PC-3 (cell line): Measurements from ENCODE around the gene NEK1. TPM values are rescaled to one million over a fixed set of nuclear protein-coding genes. Genes with fewer than 3 reads are reported as not detected.

Experiments
- ATAC-seq: fragments of 200-7000 bp; cut with Tn5 transposase; 2 replicates; pipeline ENCODE4 v1.9.1; 2020; ENCODE audit warnings: mild to moderate bottlenecking, moderate library complexity
- BruUV-seq: library from RNA; stranded (reverse); fragments of 400-500 nt; replicated peaks from 2 replicates; lab custom pipeline; 2021; lab: Mats Ljungman, UMichigan
- CTCF ChIA-PET: fragments of 300-600 bp; sonication (Branson Sonifier 250); formaldehyde crosslinking; loops from one replicate; lab custom pipeline; 2022; ENCODE audit warnings: antibody characterized with exemption; lab: Charles Lee
- POLR2A ChIA-PET: fragments of 300-600 bp; sonication (Branson Sonifier 250); formaldehyde crosslinking; loops from one replicate; lab custom pipeline; 2022; ENCODE audit warnings: antibody characterized with exemption; ENCODE audit not compliant: unreplicated experiment; lab: Charles Lee
- DNase-seq: peaks from one replicate; pipeline ENCODE4 v3.0.0-alpha.2; 2015
- H2AFZ ChIP-seq: fragments of 300-600 bp; sonication (generic); 2 replicates; pipeline ENCODE4 v1.6.0; 2016; ENCODE audit warnings: antibody characterized with exemption, low read length
- H3F3A ChIP-seq: fragments of 300-600 bp; sonication (generic); one replicate; pipeline ENCODE4 v1.6.0; 2017; ENCODE audit warnings: antibody characterized with exemption, low read length, control low read depth, mild to moderate bottlenecking; ENCODE audit not compliant: unreplicated experiment
- H3K27ac ChIP-seq: fragments of 300-600 bp; sonication (generic); 2 replicates; pipeline ENCODE4 v1.5.1; 2016; ENCODE audit warnings: mild to moderate bottlenecking, low read length
- H3K27me3 ChIP-seq: fragments of 300-600 bp; sonication (generic); 2 replicates; pipeline ENCODE4 v1.6.1; 2016; ENCODE audit warnings: low read length, mixed read lengths
- H3K36me3 ChIP-seq: fragments of 300-600 bp; sonication (generic); 2 replicates; pipeline ENCODE4 v1.6.1; 2016; ENCODE audit warnings: low read depth, mixed run types, low read length, mixed read lengths
- H3K4me1 ChIP-seq: fragments of 300-600 bp; sonication (generic); 2 replicates; pipeline ENCODE4 v1.5.1; 2016; ENCODE audit warnings: low read length; ENCODE audit not compliant: insufficient read depth
- H3K4me2 ChIP-seq: fragments of 300-600 bp; sonication (generic); 2 replicates; pipeline ENCODE4 v1.6.0; 2016; ENCODE audit warnings: low read length
- H3K4me3 ChIP-seq: fragments of 300-600 bp; sonication (generic); 2 replicates; pipeline ENCODE4 v1.5.1; 2016; ENCODE audit warnings: mild to moderate bottlenecking, low read length, mixed read lengths
- H3K79me2 ChIP-seq: fragments of 300-600 bp; sonication (generic); 2 replicates; pipeline ENCODE4 v1.6.1; 2017; ENCODE audit warnings: low read length, mixed read lengths
- H3K9ac ChIP-seq: fragments of 300-600 bp; sonication (generic); 2 replicates; pipeline ENCODE4 v1.6.0; 2016; ENCODE audit warnings: mild to moderate bottlenecking, low read length
- H3K9me2 ChIP-seq: fragments of 300-600 bp; sonication (generic); replicated peaks from 2 replicates; pipeline ENCODE4 v1.6.1; 2016; ENCODE audit warnings: mixed run types, low read length, mixed read lengths
- H3K9me3 ChIP-seq: fragments of 300-600 bp; sonication (generic); 2 replicates; pipeline ENCODE4 v1.6.1; 2016; ENCODE audit warnings: low read length, mixed read lengths
- H4K20me1 ChIP-seq: fragments of 300-600 bp; sonication (generic); 2 replicates; pipeline ENCODE4 v1.6.1; 2016; ENCODE audit warnings: low read length, mixed read lengths
- EZH2 ChIP-seq: fragments of 300-600 bp; sonication (generic); IDR thresholded peaks from one replicate; pipeline ENCODE4 v1.6.1; 2017; ENCODE audit warnings: antibody characterized with exemption, mild to moderate bottlenecking, low read length; ENCODE audit not compliant: unreplicated experiment
- EZH2phosphoT487 ChIP-seq: fragments of 300-600 bp; sonication (generic); IDR thresholded peaks from 2 replicates; pipeline ENCODE4 v1.6.1; 2018; ENCODE audit warnings: mild to moderate bottlenecking, antibody characterized with exemption, low read length, borderline replicate concordance
- intact Hi-C: fragments of 100-400 bp; cut with micrococcal nuclease; formaldehyde crosslinking; loops from 2 replicates; pipeline ENCODE4 v1.9.0; 2023
- total RNA-seq: library from RNA; depleted of rRNA; stranded (reverse); fragments of >200 nt; gene quantifications from 2 replicates; pipeline ENCODE4 v1.2.3, GENCODE V29; 2014
- TF ChIP-seq, protein P1 (sequence below): fragments of 300-600 bp; sonication (generic); conservative IDR thresholded peaks from 2 replicates; pipeline ENCODE4 v1.5.1; 2017; ENCODE audit warnings: antibody characterized with exemption, low read depth, mild to moderate bottlenecking, low read length

The NEK1 gene
- total RNA-seq, 1 experiment from 2014 or later, result 4.3 TPM

GRCh38 chr4:169439244-169439643 lies 173.1 kb downstream of the NEK1 start:
- Histone ChIP-seq H3K4me1 (no peaks in the 10 kb centered on the region), H3K9me2 (no peaks in the 10 kb centered on the region), H3K4me3 (no peak overlapping the region), H3K27ac (no peak overlapping the region), H3K4me2 (no peak overlapping the region), H2AFZ (no peak overlapping the region), H3F3A (no peaks in the 10 kb centered on the region), H3K9me3 (0 out of 2 replicates have a peak, but pooled peaks cover 4% of the 10 kb centered on the region), H4K20me1 (no peaks in the 10 kb centered on the region), H3K79me2 (no peaks in the 10 kb centered on the region), H3K36me3 (peaks cover 5% of the 10 kb centered on the region; the same call in 1 of the 2 replicates), H3K27me3 (no peaks in the 10 kb centered on the region), H3K9ac (no peak overlapping the region)
- no TSS peak for BruUV-seq
- intact Hi-C loops, result no loop called here
- ChIA-PET CTCF (no interaction called here), POLR2A (no interaction called here)
- ATAC-seq (no peak), DNase-seq (no peak)
- TF ChIP-seq, protein P1, sequence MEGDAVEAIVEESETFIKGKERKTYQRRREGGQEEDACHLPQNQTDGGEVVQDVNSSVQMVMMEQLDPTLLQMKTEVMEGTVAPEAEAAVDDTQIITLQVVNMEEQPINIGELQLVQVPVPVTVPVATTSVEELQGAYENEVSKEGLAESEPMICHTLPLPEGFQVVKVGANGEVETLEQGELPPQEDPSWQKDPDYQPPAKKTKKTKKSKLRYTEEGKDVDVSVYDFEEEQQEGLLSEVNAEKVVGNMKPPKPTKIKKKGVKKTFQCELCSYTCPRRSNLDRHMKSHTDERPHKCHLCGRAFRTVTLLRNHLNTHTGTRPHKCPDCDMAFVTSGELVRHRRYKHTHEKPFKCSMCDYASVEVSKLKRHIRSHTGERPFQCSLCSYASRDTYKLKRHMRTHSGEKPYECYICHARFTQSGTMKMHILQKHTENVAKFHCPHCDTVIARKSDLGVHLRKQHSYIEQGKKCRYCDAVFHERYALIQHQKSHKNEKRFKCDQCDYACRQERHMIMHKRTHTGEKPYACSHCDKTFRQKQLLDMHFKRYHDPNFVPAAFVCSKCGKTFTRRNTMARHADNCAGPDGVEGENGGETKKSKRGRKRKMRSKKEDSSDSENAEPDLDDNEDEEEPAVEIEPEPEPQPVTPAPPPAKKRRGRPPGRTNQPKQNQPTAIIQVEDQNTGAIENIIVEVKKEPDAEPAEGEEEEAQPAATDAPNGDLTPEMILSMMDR, result no peak
- TF ChIP-seq EZH2phosphoT487 (no peak), EZH2 (no peak)

DNA sequence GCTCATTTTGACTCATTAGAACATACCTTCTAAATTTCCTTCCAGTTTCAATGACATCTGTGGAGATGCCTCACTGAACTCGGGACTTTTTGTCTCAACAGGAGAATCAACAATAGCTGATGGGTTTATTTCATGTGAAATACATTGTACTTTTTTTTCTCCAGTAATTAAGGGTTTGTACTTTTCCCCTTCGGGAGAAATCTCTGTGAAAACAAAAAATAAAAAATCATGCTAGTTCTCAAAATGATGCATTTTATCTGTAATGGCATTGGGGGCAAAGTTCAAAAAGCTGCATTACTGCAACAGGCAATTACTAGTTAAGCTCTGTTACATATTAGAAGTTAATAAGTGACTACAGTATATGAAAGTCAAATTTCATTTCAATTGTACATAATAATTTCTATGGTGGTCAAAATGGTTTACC lies 174.3 kb downstream of the NEK1 start:
- Histone ChIP-seq H3K9ac (no peak overlapping the region), H2AFZ (no peak overlapping the region), H3K4me3 (no peak overlapping the region), H3K27me3 (no peaks in the 10 kb centered on the region), H3K9me3 (no peaks in the 10 kb centered on the region), H3F3A (no peaks in the 10 kb centered on the region), H3K27ac (no peak overlapping the region), H3K36me3 (no peaks in the 10 kb centered on the region), H3K4me2 (no peak overlapping the region), H3K79me2 (no peaks in the 10 kb centered on the region), H3K9me2 (no peaks in the 10 kb centered on the region), H4K20me1 (no peaks in the 10 kb centered on the region), H3K4me1 (no peaks in the 10 kb centered on the region)
- ChIA-PET POLR2A (interaction anchor here (0.7 kb wide), 1 partner anchor 368 kb away, joined by 3 read pairs; no protein-coding TSS in a partner anchor), CTCF (no interaction called here)
- ATAC-seq (no peak), DNase-seq (no peak)
- BruUV-seq, result no TSS peak
- intact Hi-C loops, result no loop called here
- TF ChIP-seq, protein P1, result no peak
- TF ChIP-seq EZH2, result no peak
- TF ChIP-seq EZH2phosphoT487, result no peak

GRCh38 chr4:169437299-169438047 lies 174.9 kb downstream of the NEK1 start:
- no peaks in the 10 kb centered on the region for H3K9me3 ChIP-seq
- no peak for ATAC-seq
- POLR2A ChIA-PET, result interaction anchor here (0.7 kb wide), 1 partner anchor 367 kb away, joined by 3 read pairs; no protein-coding TSS in a partner anchor
- TF ChIP-seq EZH2phosphoT487, result no peak
- TF ChIP-seq, protein P1, result no peak
- no peak for TF ChIP-seq EZH2
- H3K79me2 ChIP-seq, result no peaks in the 10 kb centered on the region
- H3K4me1 ChIP-seq, result no peaks in the 10 kb centered on the region
- DNase-seq, result no peak
- CTCF ChIA-PET, result no interaction called here
- no peak overlapping the region for H3K27ac ChIP-seq
- no peaks in the 10 kb centered on the region for H3K27me3 ChIP-seq
- H3K36me3 ChIP-seq, result no peaks in the 10 kb centered on the region
- no peak overlapping the region for H3K4me2 ChIP-seq
- H4K20me1 ChIP-seq, result no peaks in the 10 kb centered on the region
- no peak overlapping the region for H3K4me3 ChIP-seq
- intact Hi-C loops, result no loop called here
- no peaks in the 10 kb centered on the region for H3K9me2 ChIP-seq
- no peak overlapping the region for H2AFZ ChIP-seq
- no TSS peak for BruUV-seq
- no peak overlapping the region for H3K9ac ChIP-seq
- no peaks in the 10 kb centered on the region for H3F3A ChIP-seq
